Vagina (tissue), 2 donors: ENCODE results near the gene TSC22D3.

Experiments
- CTCF ChIP-seq, 3 experiments: fragments of 450-650 bp in 2 of 3; fragments of 200-600 bp in 1 of 3; sonication (generic) in 1 of 3; IDR thresholded peaks; one replicate each; pipeline ENCODE4 v1.5.1; 2017 to 2019; ENCODE audit warnings: antibody characterized with exemption in 3 of 3, mild to moderate bottlenecking in 2 of 3, moderate library complexity in 2 of 3
- POLR2AphosphoS5 ChIP-seq, 2 donors: sonication (generic); formaldehyde crosslinking; IDR thresholded peaks; one replicate each; pipeline ENCODE4 v1.9.0; 2017; ENCODE audit warnings: antibody characterized with exemption in 2 of 2, mild to moderate bottlenecking in 2 of 2, low read depth in 1 of 2; ENCODE audit not compliant: insufficient read depth in 1 of 2

GRCh38 chrX:107726816-107727534 is 48.6 kb downstream of the TSC22D3 start:
- TF ChIP-seq CTCF (IDR thresholded peaks at IDR 0.05) (no peak), POLR2AphosphoS5 (IDR thresholded peaks at IDR 0.05; ENCODE audit: insufficient read depth in 1 of 2, low read depth in 1 of 2) (no peak)
